Type B pancreatic cell (in vitro differentiated cells): ENCODE results near the gene KLHL6. TPM values are rescaled to one million over a fixed set of nuclear protein-coding genes. Genes with fewer than 3 reads are reported as not detected.

ENCODE experiments used
- DNase-seq: peaks from one replicate; pipeline ENCODE4 v3.0.0; 2021; ENCODE audit warnings: mixed read lengths; ENCODE audit not compliant: unreplicated experiment; ENCODE audit errors: extremely low spot score
- H3K27ac Mint-ChIP-seq: 2 replicates; pipeline ENCODE4 v1.8.0; 2021; ENCODE audit warnings: mild to moderate bottlenecking, mixed read lengths
- H3K27me3 Mint-ChIP-seq: 2 replicates; pipeline ENCODE4 v1.8.0; 2021; ENCODE audit warnings: mixed read lengths
- H3K36me3 Mint-ChIP-seq: 2 replicates; pipeline ENCODE4 v1.8.0; 2021; ENCODE audit warnings: mixed read lengths
- H3K4me1 Mint-ChIP-seq: one replicate; pipeline ENCODE4 v1.8.0; 2021; ENCODE audit warnings: mixed read lengths; ENCODE audit not compliant: unreplicated experiment
- H3K4me3 Mint-ChIP-seq: 2 replicates; pipeline ENCODE4 v1.8.0; 2021; ENCODE audit warnings: mild to moderate bottlenecking, mixed read lengths
- H3K9me3 Mint-ChIP-seq: 2 replicates; pipeline ENCODE4 v1.8.0; 2021; ENCODE audit warnings: mixed read lengths
- total RNA-seq: library from RNA; stranded (reverse); gene quantifications from 2 replicates; pipeline ENCODE4 v1.2.1, GENCODE V29; 2021; ENCODE audit warnings: low replicate concordance
- TF ChIP-seq, protein P1 (sequence below): fragments of 200-600 bp; sonication (generic); conservative IDR thresholded peaks from 2 replicates; pipeline ENCODE4 v1.5.0; 2021; ENCODE audit warnings: antibody characterized with exemption, mild to moderate bottlenecking

The KLHL6 gene
- total RNA-seq, 1 donor from 2014 or later, result not detected

DNA sequence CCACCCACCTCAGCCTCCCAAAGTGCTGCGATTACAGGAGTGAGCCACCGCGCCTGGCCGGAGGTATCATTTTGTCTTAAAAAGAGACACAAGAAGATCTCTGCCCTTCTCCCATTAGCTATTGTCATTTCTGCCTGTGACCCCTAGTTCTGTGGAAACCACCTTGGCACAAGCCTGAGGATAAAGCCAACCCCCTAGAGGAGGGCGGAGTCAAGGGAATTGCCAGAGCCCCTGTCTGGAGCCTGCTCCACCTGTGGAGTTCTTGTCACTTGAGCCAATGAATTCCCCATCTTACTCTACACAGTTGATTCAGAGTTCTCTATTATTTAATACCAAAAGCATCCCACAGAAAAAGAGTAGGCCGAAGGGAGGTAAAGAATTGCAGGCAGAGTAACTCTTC, 34.9 kb upstream of the KLHL6 start:
- TF ChIP-seq, protein P1, sequence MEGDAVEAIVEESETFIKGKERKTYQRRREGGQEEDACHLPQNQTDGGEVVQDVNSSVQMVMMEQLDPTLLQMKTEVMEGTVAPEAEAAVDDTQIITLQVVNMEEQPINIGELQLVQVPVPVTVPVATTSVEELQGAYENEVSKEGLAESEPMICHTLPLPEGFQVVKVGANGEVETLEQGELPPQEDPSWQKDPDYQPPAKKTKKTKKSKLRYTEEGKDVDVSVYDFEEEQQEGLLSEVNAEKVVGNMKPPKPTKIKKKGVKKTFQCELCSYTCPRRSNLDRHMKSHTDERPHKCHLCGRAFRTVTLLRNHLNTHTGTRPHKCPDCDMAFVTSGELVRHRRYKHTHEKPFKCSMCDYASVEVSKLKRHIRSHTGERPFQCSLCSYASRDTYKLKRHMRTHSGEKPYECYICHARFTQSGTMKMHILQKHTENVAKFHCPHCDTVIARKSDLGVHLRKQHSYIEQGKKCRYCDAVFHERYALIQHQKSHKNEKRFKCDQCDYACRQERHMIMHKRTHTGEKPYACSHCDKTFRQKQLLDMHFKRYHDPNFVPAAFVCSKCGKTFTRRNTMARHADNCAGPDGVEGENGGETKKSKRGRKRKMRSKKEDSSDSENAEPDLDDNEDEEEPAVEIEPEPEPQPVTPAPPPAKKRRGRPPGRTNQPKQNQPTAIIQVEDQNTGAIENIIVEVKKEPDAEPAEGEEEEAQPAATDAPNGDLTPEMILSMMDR, result no peak
- no peaks in the 10 kb centered on the region for H3K27me3 Mint-ChIP-seq
- H3K4me3 Mint-ChIP-seq, result no peak overlapping the region
- DNase-seq, result no peak
- H3K4me1 Mint-ChIP-seq, result no peaks in the 10 kb centered on the region
- no peak overlapping the region for H3K27ac Mint-ChIP-seq
- H3K36me3 Mint-ChIP-seq, result peaks cover 3% of the 10 kb centered on the region
- peaks cover 4% of the 10 kb centered on the region for H3K9me3 Mint-ChIP-seq

DNA sequence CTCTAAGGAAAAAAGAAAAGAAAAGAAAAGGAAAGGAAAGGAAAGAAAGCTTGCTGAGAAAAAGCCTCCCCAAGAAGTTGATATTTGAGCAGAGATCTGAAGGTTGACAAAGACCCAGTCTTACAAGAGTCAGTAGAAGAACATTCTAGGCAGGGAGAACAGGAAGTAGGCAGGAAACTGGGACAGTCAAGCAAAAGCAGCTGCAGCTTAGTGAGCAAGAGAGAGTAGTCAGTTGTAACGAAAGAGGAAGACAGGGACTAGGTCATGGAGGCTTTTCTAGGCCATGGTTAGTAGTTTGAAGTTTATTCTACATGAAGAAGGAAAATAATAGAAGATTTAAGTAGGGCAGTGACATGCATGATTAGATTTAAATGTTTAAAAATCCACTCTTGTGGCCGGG, 31.8 kb upstream of the KLHL6 start:
- Mint-ChIP-seq H3K4me3 (no peak overlapping the region), H3K36me3 (peaks cover 3% of the 10 kb centered on the region), H3K9me3 (peaks cover 4% of the 10 kb centered on the region), H3K27ac (no peak overlapping the region), H3K27me3 (no peaks in the 10 kb centered on the region), H3K4me1 (peaks cover 11% of the 10 kb centered on the region)
- no peak for DNase-seq
- TF ChIP-seq, protein P1, result no peak

DNA sequence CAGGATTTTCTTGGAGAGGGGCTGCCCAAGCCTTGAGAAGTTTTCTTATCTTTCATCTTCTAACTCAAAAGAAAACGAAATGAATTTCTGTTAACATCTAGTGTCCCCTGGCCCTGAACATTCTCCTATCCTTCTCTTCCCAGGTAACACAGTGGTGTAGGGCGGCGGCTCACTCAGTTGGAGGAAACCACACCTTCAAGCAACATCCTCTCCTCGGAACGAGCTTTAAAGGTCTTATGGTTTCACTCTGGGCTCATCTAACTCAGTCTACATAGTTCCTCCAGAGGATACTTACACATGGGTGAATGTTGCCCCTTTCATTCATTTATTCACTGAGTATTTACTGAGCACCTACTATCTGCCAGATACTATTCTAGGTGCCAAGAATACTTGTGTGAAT, 31.0 kb upstream of the KLHL6 start:
- Mint-ChIP-seq H3K27me3 (no peaks in the 10 kb centered on the region), H3K9me3 (peaks cover 4% of the 10 kb centered on the region), H3K36me3 (peaks cover 3% of the 10 kb centered on the region), H3K27ac (no peak overlapping the region), H3K4me3 (no peak overlapping the region), H3K4me1 (peaks cover 11% of the 10 kb centered on the region)
- TF ChIP-seq, protein P1, result no peak
- no peak for DNase-seq

DNA sequence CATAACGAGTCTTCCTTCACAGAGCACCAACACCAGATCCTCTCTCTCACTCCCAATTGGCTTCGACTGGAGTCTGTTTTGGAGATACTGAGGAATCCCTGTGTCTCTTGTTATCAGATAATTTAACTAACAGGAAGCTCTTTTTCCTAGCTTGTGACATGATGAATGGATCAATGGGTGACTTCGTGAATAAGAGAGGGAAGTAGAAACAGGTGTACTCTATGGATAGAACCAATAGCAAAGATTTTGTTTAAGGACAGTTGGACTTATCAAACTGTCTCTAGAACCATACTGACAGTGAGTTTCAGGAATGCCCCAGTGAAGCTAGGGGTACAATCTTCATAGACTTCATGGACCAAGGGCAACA, 29.4 kb upstream of the KLHL6 start:
- Mint-ChIP-seq H3K27ac (no peak overlapping the region), H3K4me1 (peaks cover 11% of the 10 kb centered on the region), H3K27me3 (no peaks in the 10 kb centered on the region), H3K36me3 (peaks cover 3% of the 10 kb centered on the region), H3K9me3 (peaks cover 4% of the 10 kb centered on the region), H3K4me3 (no peak overlapping the region)
- no peak for DNase-seq
- TF ChIP-seq, protein P1, result no peak

DNA sequence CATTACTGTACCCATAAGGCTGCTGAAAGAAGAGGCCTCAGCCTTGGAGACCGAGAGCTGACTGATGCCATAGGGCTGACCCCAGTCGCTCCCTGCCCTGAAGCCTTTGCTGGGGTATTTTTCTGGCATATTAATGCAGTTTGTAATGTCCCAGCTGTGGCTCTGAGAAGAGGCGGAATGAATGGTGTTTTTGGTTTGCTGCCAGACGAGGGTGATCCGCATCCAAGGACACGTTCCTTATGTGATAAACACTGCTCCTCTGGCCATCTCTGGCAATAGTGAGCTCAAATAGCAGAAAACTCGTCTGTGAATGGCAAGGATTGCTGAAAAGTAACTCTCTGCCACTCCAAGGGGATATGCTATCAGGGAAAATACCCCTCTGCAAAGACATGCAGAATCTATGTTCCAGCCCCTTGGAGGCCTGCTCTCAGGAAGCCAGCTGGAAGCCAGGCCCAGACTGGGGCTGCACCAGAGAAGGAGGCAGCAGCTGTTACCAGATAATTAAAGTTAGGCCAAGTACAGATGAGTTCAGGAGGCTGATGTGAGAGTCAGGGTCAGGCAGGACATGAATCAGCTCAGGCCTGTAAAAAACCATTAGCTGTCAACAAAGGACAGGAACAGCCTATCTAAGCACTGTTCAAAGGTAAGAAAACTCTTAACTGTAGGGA, 28.9 kb upstream of the KLHL6 start:
- Mint-ChIP-seq H3K27me3 (no peaks in the 10 kb centered on the region), H3K4me3 (no peak overlapping the region), H3K27ac (no peak overlapping the region), H3K36me3 (peaks cover 3% of the 10 kb centered on the region), H3K4me1 (peaks cover 11% of the 10 kb centered on the region), H3K9me3 (peaks cover 4% of the 10 kb centered on the region)
- TF ChIP-seq, protein P1, result no peak
- DNase-seq, result no peak
